Measurements from ENCODE around the gene TMIGD2.
A peak's percentile ranks its signal among the peaks of the same experiment; 100 is the strongest.

The TMIGD2 gene

GRCh38 chr19:4326215-4326836, 24.1 kb upstream of the TMIGD2 start:
- no peak for DNase-seq

- DNase-seq = no peak
Observed at GRCh38 chr19:4324228-4324627, 22.0 kb upstream of the TMIGD2 start.

GRCh38 chr19:4323692-4324091, 21.5 kb upstream of the TMIGD2 start:
- DNase-seq = no peak

- DNase-seq = no peak
Observed at GRCh38 chr19:4322942-4323665, 20.9 kb upstream of the TMIGD2 start.

- no peak for DNase-seq
Observed at GRCh38 chr19:4320419-4320818, 18.2 kb upstream of the TMIGD2 start.

- no peak for DNase-seq
Observed at GRCh38 chr19:4319067-4319718, 17.0 kb upstream of the TMIGD2 start.

GRCh38 chr19:4318460-4318859, 16.3 kb upstream of the TMIGD2 start:
- no peak for DNase-seq

- DNase-seq = no peak
Observed at GRCh38 chr19:4316956-4317355, 14.8 kb upstream of the TMIGD2 start.

GRCh38 chr19:4313847-4314490, 11.8 kb upstream of the TMIGD2 start:
- no peak for DNase-seq

GRCh38 chr19:4310247-4311121, 8.3 kb upstream of the TMIGD2 start:
- DNase-seq = no peak

- no peak for DNase-seq
Observed at GRCh38 chr19:4305659-4306058, 3.5 kb upstream of the TMIGD2 start.

- no peak for DNase-seq
Observed at GRCh38 chr19:4305257-4305612, 3.0 kb upstream of the TMIGD2 start.

- DNase-seq = peak; percentile 43 to 52
Observed at GRCh38 chr19:4304538-4305256, 2.5 kb upstream of the TMIGD2 start, which contains the start of gene FSD1. Gene FSD1 (plus strand): TSS chr19:4304598. CDS start chr19:4304747, 149 bp downstream.

- no peak for DNase-seq
Observed at GRCh38 chr19:4303819-4304537, 1.8 kb upstream of the TMIGD2 start.

- no peak for DNase-seq
Observed at GRCh38 chr19:4301590-4302242, 473 bp downstream of the TMIGD2 start.

- no peak for DNase-seq
Observed at GRCh38 chr19:4300589-4300988, 1.6 kb downstream of the TMIGD2 start.

GRCh38 chr19:4298810-4299550, 3.2 kb downstream of the TMIGD2 start:
- no peak for DNase-seq

- no peak for DNase-seq
Observed at GRCh38 chr19:4297901-4298809, 4.0 kb downstream of the TMIGD2 start.

Data from activated CD4-positive, alpha-beta T cell treated with anti-CD3 and anti-CD28 coated beads for 4 hours (primary cell).